Stimulated activated CD8-positive, alpha-beta memory T cell treated with anti-CD3 and anti-CD28 coated beads, Interleukin-15, amount 100 ng/mL, for 48 hours (primary cell): ENCODE measurements around the gene TLE2.

ENCODE experiments used
- DNase-seq, 2 donors: peaks; one replicate each; pipeline ENCODE4 v3.0.0-alpha.2; 2020; ENCODE audit warnings: low read depth in 2 of 2

The TLE2 gene

GRCh38 chr19:2950286-2951124 is 78.6 kb downstream of the TLE2 start:
- peak; percentile 98 to 99 for DNase-seq

DNA sequence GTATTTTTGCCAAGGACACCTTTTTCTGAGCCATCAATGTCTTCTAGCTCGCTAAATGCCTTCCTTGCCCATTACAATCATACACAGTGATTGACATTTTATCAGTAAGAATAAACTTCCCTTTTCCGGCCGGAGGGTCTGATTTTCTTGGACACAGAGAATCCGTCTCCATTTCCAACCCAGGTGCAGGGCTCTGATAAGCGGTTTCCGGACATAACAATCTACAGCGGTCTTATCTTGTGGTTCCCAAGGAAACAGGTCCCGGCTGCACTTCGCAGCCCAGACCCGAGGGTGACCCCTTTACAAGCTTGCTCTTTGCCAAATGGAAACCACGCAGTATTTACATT is 79.2 kb downstream of the TLE2 start:
- no peak for DNase-seq
